Hypothalamus (tissue), 51 donors: ENCODE data around the gene LCE1F.
A peak's percentile ranks its signal among the peaks of the same experiment; 100 is the strongest.

Experiments
- DNase-seq, 51 donors: peaks; one replicate each; lab custom pipeline; 2025; lab: John Stamatoyannopoulos, UW

LCE1F gene

DNA sequence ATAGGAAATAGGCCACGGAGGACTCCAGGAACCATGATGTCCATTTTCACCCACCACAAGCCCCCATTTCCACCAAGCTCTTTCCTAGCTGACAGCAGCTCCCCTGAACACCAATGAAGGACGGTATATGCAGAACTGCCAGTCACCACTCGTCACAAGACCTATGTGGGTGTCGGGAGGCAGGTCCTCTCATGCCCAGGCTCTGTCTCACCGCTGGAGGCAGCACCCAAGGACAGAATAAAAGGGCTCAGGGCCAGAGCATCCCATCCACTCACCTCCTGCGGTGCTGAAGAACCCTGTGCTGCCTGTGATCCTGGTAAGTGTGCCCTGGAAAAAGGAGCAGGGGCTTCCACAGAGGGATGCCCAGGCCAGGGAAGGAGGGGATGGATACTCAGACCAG, at the start of gene LCE1F:
Gene LCE1F (plus strand): TSS at position 266 of the 400 bp plus-strand sequence. CDS start 1,232 bp downstream, outside the sequence.
- no peak for DNase-seq

GRCh38 chr1:152725261-152725660, 49.7 kb upstream of the LCE1F start:
- DNase-seq = no peak

DNA sequence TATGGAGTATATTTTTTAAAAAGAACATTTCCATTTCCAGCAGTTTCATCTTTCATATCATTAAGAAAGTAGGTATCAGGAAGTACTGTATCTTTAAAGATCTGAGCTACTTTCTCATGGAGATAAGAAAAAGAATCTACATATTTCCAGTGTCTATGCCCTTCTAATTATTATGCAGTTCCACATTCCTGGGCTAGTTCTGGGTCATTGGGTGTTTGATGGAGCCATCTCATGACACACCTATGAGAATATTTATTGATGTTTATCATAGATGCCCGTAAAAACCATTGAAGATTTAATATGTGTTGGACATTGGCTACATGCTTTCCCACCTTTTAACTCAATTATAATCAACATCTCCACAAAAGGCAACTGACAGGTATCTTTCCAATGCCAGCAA, 46.0 kb upstream of the LCE1F start:
- DNase-seq = no peak

DNA sequence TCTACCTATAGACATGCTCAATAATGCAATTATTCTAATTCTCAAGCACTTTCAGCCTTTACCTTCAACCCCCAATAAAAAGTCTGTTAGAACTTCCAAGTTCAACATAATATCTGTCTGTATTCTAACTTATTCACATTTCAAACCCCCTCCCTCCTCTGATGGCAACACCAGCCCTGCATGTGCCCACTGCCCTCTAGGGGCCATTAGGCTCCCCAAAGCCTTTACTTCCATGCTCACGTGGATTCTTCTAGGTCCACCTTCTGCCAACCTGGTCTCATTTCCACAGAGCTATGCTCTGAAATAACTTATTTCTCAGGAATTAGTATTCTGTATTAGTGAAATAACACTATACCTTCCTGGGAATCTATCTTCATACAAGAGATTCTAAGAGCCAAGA, 39.3 kb upstream of the LCE1F start:
- no peak for DNase-seq

GRCh38 chr1:152737997-152738396, 36.9 kb upstream of the LCE1F start:
- DNase-seq = no peak

DNA sequence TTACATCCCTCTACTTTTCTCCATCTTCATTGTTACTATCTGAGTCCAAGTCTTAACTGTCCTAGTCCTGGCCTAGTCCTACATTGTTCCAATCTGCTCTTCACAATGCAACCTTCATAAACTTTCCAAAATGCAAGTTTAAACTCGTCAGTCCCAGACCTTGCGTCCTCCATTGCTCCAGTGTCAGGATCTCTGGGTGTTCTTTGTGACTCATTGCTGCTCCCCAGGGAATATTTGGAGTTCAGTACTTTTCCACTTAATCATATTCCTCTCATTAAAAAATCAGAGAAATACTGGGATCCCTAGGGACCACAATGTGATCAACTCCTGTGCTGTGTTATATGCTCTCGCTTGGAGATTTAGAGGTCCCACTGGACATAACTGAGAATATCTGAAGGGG, 35.1 kb upstream of the LCE1F start:
- no peak for DNase-seq

GRCh38 chr1:152741656-152742055, 33.3 kb upstream of the LCE1F start:
- DNase-seq = no peak

- no peak for DNase-seq
Observed at GRCh38 chr1:152743371-152744145, 31.4 kb upstream of the LCE1F start.

- DNase-seq = no peak
Observed at GRCh38 chr1:152745289-152745704, 29.6 kb upstream of the LCE1F start.

GRCh38 chr1:152745765-152746444, 29.0 kb upstream of the LCE1F start:
- no peak for DNase-seq

- DNase-seq = no peak
Observed at GRCh38 chr1:152747831-152748230, 27.1 kb upstream of the LCE1F start.

DNA sequence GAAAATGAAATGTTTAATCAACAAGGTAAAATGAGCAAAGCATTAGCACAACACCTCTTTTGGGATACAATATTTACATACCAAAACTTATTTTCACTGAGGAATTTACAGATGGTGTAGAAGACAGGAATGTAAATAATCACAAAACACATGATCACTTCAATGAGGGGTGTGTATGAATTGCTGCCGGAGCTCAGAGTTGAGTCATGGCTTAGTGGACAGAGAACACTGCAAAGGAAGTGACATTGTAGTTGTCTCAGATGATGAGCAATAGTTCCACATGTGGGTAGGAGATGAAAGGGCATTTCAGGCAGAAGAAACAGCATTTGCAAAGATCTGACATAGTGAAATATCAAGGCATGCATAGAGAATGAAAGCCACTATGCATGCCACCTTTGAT, 22.7 kb upstream of the LCE1F start:
- no peak for DNase-seq

GRCh38 chr1:152753586-152753985, 21.4 kb upstream of the LCE1F start:
- DNase-seq = no peak

DNA sequence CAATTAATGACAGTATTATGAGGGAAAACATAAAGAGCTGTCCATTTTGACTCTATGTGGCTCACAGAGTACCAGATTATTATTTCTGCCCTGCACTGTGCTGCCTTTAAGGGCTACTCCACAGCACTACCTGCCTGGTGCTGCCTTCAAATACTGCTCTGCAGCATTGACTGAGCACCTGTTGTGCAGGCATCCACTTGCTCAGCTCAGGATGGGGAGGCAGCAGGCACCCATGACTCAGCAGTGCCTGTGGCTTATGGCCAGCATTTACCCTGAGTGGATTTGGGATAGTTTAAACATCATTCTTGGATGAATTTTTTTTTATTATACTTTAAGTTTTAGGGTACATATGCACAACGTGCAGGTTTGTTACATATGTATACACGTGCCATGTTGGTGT, 18.1 kb upstream of the LCE1F start:
- DNase-seq = no peak

DNA sequence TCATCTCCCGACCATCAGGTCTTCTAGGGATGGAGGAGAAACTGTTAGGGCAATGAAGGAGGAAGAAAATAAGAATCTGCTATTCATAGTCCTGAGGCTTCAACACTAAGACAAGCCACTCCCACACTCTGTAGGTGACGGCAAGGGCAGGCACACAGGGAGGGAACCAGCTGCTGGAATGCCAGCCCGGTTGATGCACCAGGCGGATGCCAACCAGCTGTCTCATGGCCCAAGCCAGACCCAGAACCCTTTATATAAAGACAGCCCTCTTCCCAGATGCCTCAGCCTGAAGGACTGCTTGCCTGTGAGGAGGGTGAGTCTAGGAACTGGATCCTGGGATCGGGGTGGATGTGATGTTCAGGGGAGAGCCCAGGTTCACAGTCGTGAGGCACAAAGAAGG, 17.2 kb upstream of the LCE1F start, which contains the start of gene KPRP:
Gene KPRP (plus strand): TSS at position 279 of the 400 bp plus-strand sequence. CDS start 1,564 bp downstream, outside the sequence.
- no peak for DNase-seq

GRCh38 chr1:152758636-152759035, 16.3 kb upstream of the LCE1F start:
- no peak for DNase-seq

- DNase-seq = no peak
Observed at GRCh38 chr1:152759453-152760173, 15.3 kb upstream of the LCE1F start.

DNA sequence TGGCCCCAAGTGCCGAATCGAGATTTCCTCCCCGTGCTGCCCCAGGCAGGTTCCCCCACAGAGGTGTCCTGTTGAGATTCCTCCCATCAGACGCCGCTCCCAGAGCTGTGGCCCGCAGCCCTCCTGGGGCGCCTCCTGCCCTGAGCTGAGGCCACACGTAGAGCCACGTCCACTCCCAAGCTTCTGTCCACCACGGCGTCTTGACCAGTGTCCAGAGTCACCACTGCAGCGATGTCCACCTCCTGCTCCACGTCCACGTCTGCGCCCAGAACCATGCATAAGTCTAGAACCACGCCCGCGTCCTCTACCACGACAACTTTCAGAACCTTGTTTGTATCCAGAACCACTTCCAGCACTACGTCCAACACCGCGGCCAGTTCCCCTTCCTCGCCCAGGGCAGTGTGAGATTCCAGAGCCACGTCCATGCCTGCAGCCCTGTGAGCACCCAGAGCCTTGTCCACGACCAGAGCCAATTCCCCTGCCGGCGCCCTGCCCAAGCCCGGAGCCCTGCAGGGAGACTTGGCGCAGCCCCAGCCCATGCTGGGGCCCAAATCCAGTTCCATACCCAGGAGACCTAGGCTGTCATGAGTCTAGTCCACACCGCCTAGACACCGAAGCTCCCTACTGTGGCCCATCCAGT, 14.3 kb upstream of the LCE1F start:
- DNase-seq = no peak

DNA sequence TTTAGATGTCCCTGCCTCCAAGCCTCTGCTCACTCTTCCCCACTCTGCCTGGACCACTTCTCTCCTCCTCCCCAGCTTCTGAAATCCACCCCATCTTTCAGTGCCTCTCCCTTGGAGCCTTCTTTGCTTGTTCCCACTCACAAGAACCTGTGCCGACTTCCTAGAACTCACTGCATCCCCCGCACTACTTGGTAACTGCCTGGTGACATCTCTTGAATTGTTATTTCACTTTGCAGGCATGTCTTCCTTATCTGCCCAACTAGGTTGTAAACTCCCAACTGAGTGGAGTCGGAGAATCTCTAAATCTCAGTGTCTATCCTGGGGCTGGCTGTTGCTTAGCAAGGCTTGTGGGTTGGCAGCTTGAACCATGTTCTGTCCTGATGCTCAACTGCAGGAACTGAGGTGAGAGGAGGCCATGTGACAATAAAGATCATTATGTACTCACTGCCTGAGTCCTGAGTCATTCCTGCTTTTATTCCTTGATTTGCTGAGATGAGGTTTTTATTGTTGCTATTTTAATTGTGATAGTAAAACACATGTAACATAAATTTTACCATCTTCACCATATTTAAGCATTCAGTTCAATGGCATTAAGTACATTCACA, 13.2 kb upstream of the LCE1F start:
- DNase-seq = peak in 2 of 51 donors; percentile 15 to 57

GRCh38 chr1:152768847-152769533, 6.0 kb upstream of the LCE1F start:
- DNase-seq = no peak
